GM18505 (cell line): ENCODE results near the gene RALGAPB.

ENCODE experiments used
- ATAC-seq: cut with Tn5 transposase; IDR thresholded peaks from one replicate; pipeline ENCODE4 v1.9.1; 2021; ENCODE audit not compliant: unreplicated experiment
- POLR2A ChIP-seq: IDR thresholded peaks from 4 replicates; pipeline ENCODE4 v1.6.1; 2011; ENCODE audit warnings: borderline replicate concordance; ENCODE audit not compliant: insufficient read depth, insufficient read length; ENCODE audit errors: extremely low read depth

RALGAPB gene

GRCh38 chr20:38624084-38624483 lies 151.4 kb downstream of the RALGAPB start:
- ATAC-seq: no peak
- no peak for TF ChIP-seq POLR2A

GRCh38 chr20:38625896-38626295 lies 153.3 kb downstream of the RALGAPB start:
- ATAC-seq: no peak
- TF ChIP-seq POLR2A: no peak

GRCh38 chr20:38626921-38627659 lies 154.4 kb downstream of the RALGAPB start:
- TF ChIP-seq POLR2A: no peak
- no peak for ATAC-seq
